MM.1S (cell line): ENCODE data around the gene ELF2.

Experiments used
- DNase-seq: peaks from one replicate; pipeline ENCODE4 v3.0.0-alpha.2; 2015
- H2AFZ ChIP-seq: fragments of 300-600 bp; sonication (generic); 2 replicates; pipeline ENCODE4 v1.6.0; 2016; ENCODE audit warnings: antibody characterized with exemption, low read length
- H3F3A ChIP-seq: fragments of 300-600 bp; sonication (generic); 2 replicates; pipeline ENCODE4 v1.6.1; 2016; ENCODE audit warnings: mild to moderate bottlenecking, antibody characterized with exemption, low read length, moderate library complexity, mixed read lengths; ENCODE audit not compliant: insufficient read depth
- H3K27ac ChIP-seq: fragments of 300-600 bp; sonication (generic); 2 replicates; pipeline ENCODE4 v1.5.1; 2016; ENCODE audit warnings: mild to moderate bottlenecking, low read length
- H3K27me3 ChIP-seq: fragments of 300-600 bp; sonication (generic); replicated peaks from 2 replicates; pipeline ENCODE4 v1.6.0; 2016; ENCODE audit warnings: low read length; ENCODE audit not compliant: insufficient read depth
- H3K36me3 ChIP-seq: fragments of 300-600 bp; sonication (generic); replicated peaks from 2 replicates; pipeline ENCODE4 v1.6.1; 2016; ENCODE audit warnings: mild to moderate bottlenecking, low read length, mixed read lengths; ENCODE audit not compliant: insufficient read depth
- H3K4me1 ChIP-seq: fragments of 300-600 bp; sonication (generic); 2 replicates; pipeline ENCODE4 v1.6.1; 2016; ENCODE audit warnings: low read length, mixed read lengths
- H3K4me2 ChIP-seq: fragments of 300-600 bp; sonication (generic); 2 replicates; pipeline ENCODE4 v1.6.0; 2016; ENCODE audit warnings: low read depth, low read length
- H3K4me3 ChIP-seq: fragments of 300-600 bp; sonication (generic); 2 replicates; pipeline ENCODE4 v1.5.1; 2016; ENCODE audit warnings: low read length, mixed read lengths
- H3K79me2 ChIP-seq: fragments of 300-600 bp; sonication (generic); 2 replicates; pipeline ENCODE4 v1.6.1; 2016; ENCODE audit warnings: mixed run types, low read length, mixed read lengths
- H3K9ac ChIP-seq: fragments of 300-600 bp; sonication (generic); 2 replicates; pipeline ENCODE4 v1.6.1; 2016; ENCODE audit warnings: low read length, mixed read lengths
- H3K9me2 ChIP-seq: fragments of 300-600 bp; sonication (generic); replicated peaks from 2 replicates; pipeline ENCODE4 v1.6.1; 2016; ENCODE audit warnings: mild to moderate bottlenecking, low read length, mixed read lengths; ENCODE audit not compliant: insufficient read depth
- H3K9me3 ChIP-seq: fragments of 300-600 bp; sonication (generic); replicated peaks from 2 replicates; pipeline ENCODE4 v1.6.1; 2016; ENCODE audit warnings: mild to moderate bottlenecking, low read length, mixed read lengths; ENCODE audit not compliant: insufficient read depth
- H4K20me1 ChIP-seq: fragments of 300-600 bp; sonication (generic); 2 replicates; pipeline ENCODE4 v1.6.1; 2016; ENCODE audit warnings: mild to moderate bottlenecking, low read length, moderate library complexity, mixed read lengths; ENCODE audit not compliant: insufficient read depth
- EZH2 ChIP-seq: fragments of 300-600 bp; sonication (generic); optimal IDR thresholded peaks from 2 replicates; pipeline ENCODE3; 2017; ENCODE audit warnings: low read depth, mild to moderate bottlenecking, antibody characterized with exemption, low read length, mixed read lengths
- EZH2phosphoT487 ChIP-seq: fragments of 300-600 bp; sonication (generic); IDR thresholded peaks from 2 replicates; pipeline ENCODE4 v1.6.1; 2018; ENCODE audit warnings: antibody characterized with exemption, low read length
- TF ChIP-seq, protein P1 (sequence below): fragments of 300-600 bp; sonication (generic); IDR thresholded peaks from 2 replicates; pipeline ENCODE4 v1.5.1; 2016; ENCODE audit warnings: antibody characterized with exemption, low read length, mixed read lengths

ELF2 gene

DNA sequence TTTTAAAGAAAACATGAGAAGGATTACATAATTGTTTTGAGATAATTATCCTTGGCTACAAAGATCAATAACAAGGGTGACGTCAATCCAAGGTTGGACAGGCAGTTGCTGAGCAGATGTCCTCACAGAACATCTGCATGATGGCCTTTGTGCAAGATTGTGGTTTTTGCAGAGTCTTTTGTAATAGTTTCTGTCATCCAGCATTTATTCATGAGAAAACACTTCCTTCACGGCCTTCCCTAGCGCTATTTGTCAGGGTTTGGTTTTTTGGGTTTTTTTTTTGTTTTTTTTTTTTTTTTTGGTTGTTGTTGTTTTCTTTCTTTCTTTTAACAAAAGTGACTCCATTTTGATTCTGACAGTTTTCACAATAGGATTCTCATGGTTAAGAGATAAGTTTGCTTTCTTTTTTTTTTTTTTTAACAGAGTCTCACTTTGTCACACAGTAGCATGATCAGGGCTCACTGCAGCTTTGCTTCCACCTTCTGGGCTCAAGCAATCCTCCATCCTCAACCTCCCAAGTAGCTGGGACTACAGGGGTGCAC is 31.5 kb upstream of the ELF2 start:
- Histone ChIP-seq H3K79me2 (no peaks in the 10 kb centered on the region), H4K20me1 (no peaks in the 10 kb centered on the region), H3K4me3 (no peak overlapping the region), H3K4me2 (peak overlapping the region; percentile 32; the same call in 1 of the 2 replicates), H3K4me1 (peaks cover 49% of the 10 kb centered on the region), H3K9me2 (no peaks in the 10 kb centered on the region), H3K27me3 (no peaks in the 10 kb centered on the region), H3K9ac (peak overlapping the region; percentile 65), H2AFZ (no peak overlapping the region), H3K36me3 (no peaks in the 10 kb centered on the region), H3F3A (peaks cover 43% of the 10 kb centered on the region), H3K9me3 (no peaks in the 10 kb centered on the region), H3K27ac (peak overlapping the region; percentile 95)
- peak; percentile 93 for DNase-seq
- no peak for TF ChIP-seq EZH2
- TF ChIP-seq, protein P1, sequence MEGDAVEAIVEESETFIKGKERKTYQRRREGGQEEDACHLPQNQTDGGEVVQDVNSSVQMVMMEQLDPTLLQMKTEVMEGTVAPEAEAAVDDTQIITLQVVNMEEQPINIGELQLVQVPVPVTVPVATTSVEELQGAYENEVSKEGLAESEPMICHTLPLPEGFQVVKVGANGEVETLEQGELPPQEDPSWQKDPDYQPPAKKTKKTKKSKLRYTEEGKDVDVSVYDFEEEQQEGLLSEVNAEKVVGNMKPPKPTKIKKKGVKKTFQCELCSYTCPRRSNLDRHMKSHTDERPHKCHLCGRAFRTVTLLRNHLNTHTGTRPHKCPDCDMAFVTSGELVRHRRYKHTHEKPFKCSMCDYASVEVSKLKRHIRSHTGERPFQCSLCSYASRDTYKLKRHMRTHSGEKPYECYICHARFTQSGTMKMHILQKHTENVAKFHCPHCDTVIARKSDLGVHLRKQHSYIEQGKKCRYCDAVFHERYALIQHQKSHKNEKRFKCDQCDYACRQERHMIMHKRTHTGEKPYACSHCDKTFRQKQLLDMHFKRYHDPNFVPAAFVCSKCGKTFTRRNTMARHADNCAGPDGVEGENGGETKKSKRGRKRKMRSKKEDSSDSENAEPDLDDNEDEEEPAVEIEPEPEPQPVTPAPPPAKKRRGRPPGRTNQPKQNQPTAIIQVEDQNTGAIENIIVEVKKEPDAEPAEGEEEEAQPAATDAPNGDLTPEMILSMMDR = peak; percentile 9; the same call in 1 of the 2 replicates

DNA sequence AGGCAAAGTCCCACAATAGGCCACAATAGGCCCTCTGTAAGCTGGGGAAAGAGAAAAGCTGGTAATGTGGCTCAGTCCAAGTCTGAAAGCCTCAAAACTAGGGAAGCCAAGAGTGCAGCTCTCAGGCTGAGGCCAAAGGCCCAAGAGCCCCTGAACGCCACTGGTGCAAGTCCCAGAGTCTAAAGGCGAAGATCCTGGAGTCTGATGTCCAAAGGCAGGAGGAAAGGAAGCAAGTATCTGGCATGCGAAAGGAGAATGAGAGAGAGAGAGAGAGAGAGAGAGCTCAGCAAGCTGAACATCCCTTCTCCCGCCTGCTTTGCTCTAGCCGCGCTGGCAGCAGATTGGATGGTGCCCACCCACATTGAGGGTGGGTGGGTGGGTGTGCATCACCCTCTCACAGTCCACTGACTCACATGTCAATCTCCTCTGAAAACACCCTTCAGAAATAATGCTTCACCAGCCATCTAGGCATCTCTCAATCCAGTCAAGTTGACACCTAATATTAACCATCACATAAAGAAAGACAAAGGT is 30.9 kb upstream of the ELF2 start:
- peaks cover 38% of the 10 kb centered on the region for H3F3A ChIP-seq
- H3K4me3 ChIP-seq = no peak overlapping the region
- no peaks in the 10 kb centered on the region for H3K9me3 ChIP-seq
- H3K4me1 ChIP-seq = peaks cover 43% of the 10 kb centered on the region
- TF ChIP-seq EZH2phosphoT487 = no peak
- TF ChIP-seq EZH2 = no peak
- TF ChIP-seq, protein P1 = no peak
- peak overlapping the region; percentile 33; the same call in 1 of the 2 replicates for H3K4me2 ChIP-seq
- H3K9me2 ChIP-seq = no peaks in the 10 kb centered on the region
- H3K27me3 ChIP-seq = no peaks in the 10 kb centered on the region
- H3K9ac ChIP-seq = peak overlapping the region; percentile 31
- H2AFZ ChIP-seq = peak overlapping the region; percentile 28; the same call in 1 of the 2 replicates
- H3K27ac ChIP-seq = peak overlapping the region; percentile 95
- no peaks in the 10 kb centered on the region for H3K36me3 ChIP-seq
- no peaks in the 10 kb centered on the region for H4K20me1 ChIP-seq
- H3K79me2 ChIP-seq = no peaks in the 10 kb centered on the region
- no peak for DNase-seq

DNA sequence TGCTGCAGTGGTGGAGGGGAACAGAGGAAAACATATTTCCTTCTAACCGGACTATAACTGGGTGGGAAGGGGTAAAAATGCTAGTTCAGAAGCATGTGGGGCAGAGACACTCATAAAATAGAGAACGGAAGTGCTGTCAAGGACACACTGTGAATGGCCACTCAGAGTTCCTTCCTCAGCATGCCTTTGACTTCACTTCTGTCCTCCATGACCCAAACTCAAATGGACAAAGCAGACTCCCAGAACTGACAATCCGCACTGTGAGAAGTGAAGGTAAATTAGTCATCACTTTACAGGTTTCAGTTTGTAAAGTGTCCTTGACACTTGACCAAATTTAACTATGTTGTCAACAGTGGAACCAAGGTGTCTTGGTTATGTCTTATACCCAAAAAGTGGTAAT is 30.2 kb upstream of the ELF2 start:
- H3K36me3 ChIP-seq = no peaks in the 10 kb centered on the region
- H2AFZ ChIP-seq = peak overlapping the region; percentile 37
- H3K27ac ChIP-seq = peak overlapping the region; percentile 95
- H3K79me2 ChIP-seq = no peaks in the 10 kb centered on the region
- H3K4me1 ChIP-seq = peaks cover 38% of the 10 kb centered on the region
- no peaks in the 10 kb centered on the region for H3K9me2 ChIP-seq
- TF ChIP-seq EZH2 = no peak
- TF ChIP-seq, protein P1 = no peak
- TF ChIP-seq EZH2phosphoT487 = no peak
- peaks cover 34% of the 10 kb centered on the region for H3F3A ChIP-seq
- no peaks in the 10 kb centered on the region for H4K20me1 ChIP-seq
- DNase-seq = peak; percentile 72
- peak overlapping the region; percentile 33 for H3K4me2 ChIP-seq
- no peaks in the 10 kb centered on the region for H3K27me3 ChIP-seq
- no peaks in the 10 kb centered on the region for H3K9me3 ChIP-seq
- no peak overlapping the region; the same call in 1 of the 2 replicates for H3K4me3 ChIP-seq
- H3K9ac ChIP-seq = peak overlapping the region; percentile 31
